Immature natural killer cell (primary cell): ENCODE results near the gene PUS3. TPM values are rescaled to one million over a fixed set of nuclear protein-coding genes. Genes with fewer than 3 reads are reported as not detected.
"Not testable (repeated sequence)": the region's sequence is repeated elsewhere in the genome, so short reads cannot be mapped to it uniquely, and the experiment has no call there.

Source experiments
- DNase-seq, 3 donors: peaks; one replicate each; pipeline ENCODE4 v3.0.0; 2022; ENCODE audit warnings: mixed read lengths in 1 of 3
- H3K27ac Mint-ChIP-seq, 6 donors: one replicate each; pipeline ENCODE4 v1.8.0; 2020; ENCODE audit warnings: mixed read lengths in 6 of 6, mild to moderate bottlenecking in 5 of 6, inconsistent platforms in 4 of 6, moderate library complexity in 3 of 6
- H3K27me3 Mint-ChIP-seq, 3 donors: one replicate each; pipeline ENCODE4 v1.8.0; 2020 to 2021; ENCODE audit warnings: low read depth in 3 of 3, mild to moderate bottlenecking in 3 of 3, mixed read lengths in 3 of 3, moderate library complexity in 3 of 3, inconsistent platforms in 1 of 3
- H3K36me3 Mint-ChIP-seq, 3 donors: one replicate each; pipeline ENCODE4 v1.8.0; 2020; ENCODE audit warnings: mixed read lengths in 3 of 3, inconsistent platforms in 2 of 3, mild to moderate bottlenecking in 2 of 3
- H3K4me1 Mint-ChIP-seq, 2 donors: one replicate each; pipeline ENCODE4 v1.8.0; 2020; ENCODE audit warnings: inconsistent platforms in 2 of 2, mild to moderate bottlenecking in 2 of 2, mixed read lengths in 2 of 2, moderate library complexity in 1 of 2
- H3K4me3 Mint-ChIP-seq, 5 donors: one replicate each; pipeline ENCODE4 v1.8.0; 2020; ENCODE audit warnings: mild to moderate bottlenecking in 5 of 5, mixed read lengths in 5 of 5, inconsistent platforms in 3 of 5, moderate library complexity in 3 of 5
- H3K9me3 Mint-ChIP-seq, 6 donors: one replicate each; pipeline ENCODE4 v1.8.0; 2020; ENCODE audit warnings: mild to moderate bottlenecking in 6 of 6, mixed read lengths in 6 of 6, inconsistent platforms in 4 of 6, moderate library complexity in 3 of 6
- polyA plus RNA-seq, 3 donors: library from polyadenylated mRNA; unstranded; fragments of 300-500 nt; fragmentation: Illumina TruSeq; gene quantifications; one replicate each; pipeline ENCODE4 v1.2.3, GENCODE V29; 2021

Gene PUS3
- polyA plus RNA-seq, 3 donors from 2014 or later = 5.5 to 17.3 (median 10.0) TPM

GRCh38 chr11:125918140-125918840 is 15.3 kb upstream of the PUS3 start:
- peaks cover 4 to 14% (median 5%) of the 10 kb centered on the region in 3 donors for H3K27me3 Mint-ChIP-seq
- no peaks in the 10 kb centered on the region for H3K4me1 Mint-ChIP-seq
- H3K27ac Mint-ChIP-seq = no peak overlapping the region
- DNase-seq = no peak
- no peaks in the 10 kb centered on the region for H3K9me3 Mint-ChIP-seq
- no peaks in the 10 kb centered on the region for H3K36me3 Mint-ChIP-seq
- H3K4me3 Mint-ChIP-seq = no peak overlapping the region

DNA sequence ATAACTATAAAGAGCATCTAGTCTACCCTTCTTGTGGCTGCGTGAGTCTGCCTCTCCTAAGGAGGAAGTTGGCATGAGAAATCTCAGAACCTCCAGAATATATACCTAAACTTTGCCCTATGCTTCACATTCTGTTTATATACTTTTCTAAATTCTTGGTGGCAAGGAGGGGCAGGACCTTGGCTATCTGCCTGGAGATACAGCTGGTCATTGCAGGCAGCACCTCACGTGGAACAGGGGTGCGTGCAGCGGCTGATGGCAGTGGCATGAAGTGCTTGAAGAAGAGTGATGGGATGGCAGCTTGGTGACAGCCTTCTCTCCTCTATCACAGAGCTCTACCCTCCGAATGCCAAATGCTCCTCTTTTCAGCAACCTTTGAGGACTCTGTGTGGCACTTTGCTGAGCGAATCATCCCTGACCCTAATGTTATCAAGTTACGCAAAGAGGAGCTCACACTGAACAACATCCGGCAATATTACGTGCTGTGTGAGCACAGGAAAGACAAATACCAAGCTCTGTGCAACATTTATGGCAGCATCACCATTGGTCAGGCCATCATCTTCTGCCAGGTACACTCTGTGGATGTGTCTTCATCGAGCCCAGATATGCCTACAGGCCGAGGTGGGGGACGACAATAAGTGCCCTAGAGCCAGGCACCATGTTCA is 13.8 kb upstream of the PUS3 start:
- no peak for DNase-seq
- no peaks in the 10 kb centered on the region for H3K4me1 Mint-ChIP-seq
- H3K9me3 Mint-ChIP-seq = no peaks in the 10 kb centered on the region
- no peak overlapping the region for H3K4me3 Mint-ChIP-seq
- H3K27me3 Mint-ChIP-seq = peaks cover 5 to 12% (median 7%) of the 10 kb centered on the region in 3 donors
- H3K27ac Mint-ChIP-seq = no peak overlapping the region
- no peaks in the 10 kb centered on the region for H3K36me3 Mint-ChIP-seq

DNA sequence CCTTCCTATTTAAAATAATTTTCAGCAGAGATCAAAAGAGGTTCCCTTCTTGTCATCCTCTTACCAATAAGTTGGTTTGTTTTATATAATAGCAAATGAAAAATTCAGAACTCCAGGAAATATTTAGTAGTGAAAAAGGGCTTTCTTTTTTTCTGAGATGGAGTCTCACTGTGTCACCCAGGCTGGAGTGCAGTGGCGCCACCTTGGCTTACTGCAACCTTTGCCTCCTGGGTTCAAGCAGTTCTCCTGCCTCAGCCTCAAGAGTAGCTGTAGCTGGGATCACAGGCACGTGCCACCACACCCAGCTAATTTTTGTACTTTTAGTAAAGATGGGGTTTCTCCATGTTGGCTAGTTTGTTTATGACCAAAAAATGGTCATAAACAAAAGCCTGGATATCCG is 11.6 kb upstream of the PUS3 start:
- H3K4me3 Mint-ChIP-seq = not testable (repeated sequence)
- H3K27me3 Mint-ChIP-seq = peaks cover 5 to 19% (median 12%) of the 10 kb centered on the region in 3 donors

GRCh38 chr11:125910226-125910849 is 7.3 kb upstream of the PUS3 start:
- no peak for DNase-seq
- peaks cover 0 to 2% of the 10 kb centered on the region in 2 donors for H3K4me1 Mint-ChIP-seq
- no peaks in the 10 kb centered on the region for H3K9me3 Mint-ChIP-seq
- peaks cover 7 to 20% (median 18%) of the 10 kb centered on the region in 3 donors for H3K27me3 Mint-ChIP-seq
- H3K36me3 Mint-ChIP-seq = no peaks in the 10 kb centered on the region
- H3K27ac Mint-ChIP-seq = no peak overlapping the region
- H3K4me3 Mint-ChIP-seq = no peak overlapping the region

More for the DNA sequence above, 11.6 kb upstream of the PUS3 start:
- not testable (repeated sequence) for H3K36me3 Mint-ChIP-seq, H3K9me3 Mint-ChIP-seq, H3K27ac Mint-ChIP-seq, H3K4me1 Mint-ChIP-seq, DNase-seq

- peaks cover 4 to 7% (median 6%) of the 10 kb centered on the region in 3 donors for H3K36me3 Mint-ChIP-seq
- H3K4me3 Mint-ChIP-seq = peak overlapping the region; percentile 66 to 78 (median 67)
- H3K27me3 Mint-ChIP-seq = peaks cover 14 to 20% (median 16%) of the 10 kb centered on the region in 3 donors
- no peak overlapping the region for H3K27ac Mint-ChIP-seq
- DNase-seq = no peak
- H3K4me1 Mint-ChIP-seq = peaks cover 28 to 51% of the 10 kb centered on the region in 2 donors
- H3K9me3 Mint-ChIP-seq = peaks cover 0 to 2% (median 0%) of the 10 kb centered on the region in 6 donors
Observed at GRCh38 chr11:125904678-125905077, 1.7 kb upstream of the PUS3 start.

DNA sequence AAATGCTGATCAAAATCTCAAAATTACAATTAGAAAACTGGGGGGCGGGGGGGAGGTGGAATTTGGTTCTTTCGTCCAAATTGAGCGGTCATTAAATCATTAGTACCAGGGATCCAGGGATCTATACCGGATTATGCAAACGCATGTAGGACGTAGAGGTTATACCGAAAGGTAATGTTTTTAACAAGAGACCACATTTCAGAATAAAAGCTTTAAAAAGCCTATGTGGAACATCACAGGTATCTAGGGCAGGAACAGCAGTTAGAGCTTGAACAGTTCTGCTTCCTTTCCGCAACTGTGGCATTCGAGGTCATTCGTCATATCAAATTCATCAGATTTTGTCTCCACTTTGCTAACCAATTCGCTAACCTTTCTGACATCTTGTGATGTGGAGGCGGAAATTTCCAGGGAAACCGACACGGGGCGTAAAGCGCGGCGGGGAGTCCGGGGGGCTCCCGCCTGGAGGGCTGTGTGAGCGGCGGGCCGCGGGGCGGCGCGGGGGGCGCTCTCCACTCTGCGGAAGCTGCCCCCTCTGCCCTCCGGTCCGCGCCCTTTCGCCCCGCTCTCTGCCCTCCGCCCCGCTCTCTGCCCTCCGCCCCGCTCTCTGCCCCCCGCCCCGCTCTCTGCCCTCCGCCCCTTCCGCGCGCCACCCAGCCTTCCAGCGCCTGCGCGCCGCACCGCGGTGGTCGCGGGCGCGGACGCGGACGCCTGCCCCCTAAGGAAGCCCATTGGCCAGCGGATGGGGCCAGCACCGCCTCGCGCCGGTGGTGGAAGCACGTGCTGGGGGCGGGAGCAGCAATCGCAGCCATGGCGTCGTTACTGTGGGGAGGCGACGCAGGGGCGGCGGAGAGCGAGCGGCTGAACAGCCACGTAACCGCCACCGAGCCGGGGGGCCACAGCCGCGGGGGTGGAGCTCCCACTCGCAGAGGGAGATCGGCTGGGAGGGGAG is 979 bp upstream of the PUS3 start, which contains the start of gene DDX25:
TSS of gene DDX25 (plus strand) at position 798 of the 949 bp plus-strand sequence. CDS start at position 808, 10 bp downstream.
- Mint-ChIP-seq H3K27me3 (peaks cover 13 to 20% (median 16%) of the 10 kb centered on the region in 3 donors), H3K9me3 (peaks cover 0 to 2% (median 0%) of the 10 kb centered on the region in 6 donors), H3K27ac (peak within 1 kb of the TSS in 3 of 6 donors; percentile 70 to 87 (median 84)), H3K4me3 (peak within 1 kb of the TSS; percentile 94 to 98 (median 96)), H3K4me1 (peaks cover 28 to 58% of the 10 kb centered on the region in 2 donors), H3K36me3 (peaks cover 10 to 14% (median 12%) of the 10 kb centered on the region in 3 donors)
- peak in 1 of 3 donors; percentile 20 for DNase-seq

DNA sequence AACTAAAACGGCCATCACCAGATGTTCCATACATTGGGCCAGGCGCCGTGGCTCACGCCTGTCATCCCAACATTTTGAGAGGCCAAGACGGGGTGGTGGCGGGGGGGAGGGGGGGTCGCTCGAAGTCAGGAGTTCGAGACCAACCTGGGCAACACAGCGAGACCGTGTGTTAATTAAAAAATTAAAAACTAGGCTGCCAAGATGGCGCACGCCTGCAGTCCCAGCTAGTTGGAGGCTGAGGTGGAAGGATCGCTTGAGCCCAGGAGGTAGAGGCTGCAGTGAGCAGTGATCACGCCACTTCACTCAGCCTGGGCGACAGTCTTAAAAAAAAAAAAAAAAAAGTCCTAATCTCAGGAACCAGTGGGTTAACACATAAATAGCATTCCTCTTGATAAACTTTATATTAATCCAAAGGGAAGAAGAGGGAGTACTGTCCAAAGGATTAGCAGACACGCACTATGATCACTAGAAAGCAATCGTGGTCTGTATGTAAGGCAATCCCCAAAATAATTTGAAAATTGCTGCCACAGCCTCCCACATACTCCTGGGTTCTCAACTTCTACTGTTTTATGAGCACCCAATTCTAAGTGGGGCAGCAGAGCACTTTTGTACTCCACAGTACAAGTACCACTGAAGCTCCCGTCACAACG is 604 bp downstream of the PUS3 start:
- peaks cover 10 to 15% (median 12%) of the 10 kb centered on the region in 3 donors for H3K36me3 Mint-ChIP-seq
- H3K4me1 Mint-ChIP-seq = peaks cover 31 to 67% of the 10 kb centered on the region in 2 donors
- no peak for DNase-seq
- H3K27me3 Mint-ChIP-seq = peaks cover 7 to 20% (median 16%) of the 10 kb centered on the region in 3 donors
- peak overlapping the region; percentile 94 to 98 (median 96) for H3K4me3 Mint-ChIP-seq
- peaks cover 0 to 2% (median 0%) of the 10 kb centered on the region in 6 donors for H3K9me3 Mint-ChIP-seq
- H3K27ac Mint-ChIP-seq = peak overlapping the region; percentile 84 to 92 (median 89)

GRCh38 chr11:125901872-125902271 is 1.1 kb downstream of the PUS3 start:
- peaks cover 10 to 15% (median 12%) of the 10 kb centered on the region in 3 donors for H3K36me3 Mint-ChIP-seq
- peaks cover 0 to 2% (median 0%) of the 10 kb centered on the region in 6 donors for H3K9me3 Mint-ChIP-seq
- peaks cover 5 to 19% (median 16%) of the 10 kb centered on the region in 3 donors for H3K27me3 Mint-ChIP-seq
- no peak for DNase-seq
- peaks cover 31 to 72% of the 10 kb centered on the region in 2 donors for H3K4me1 Mint-ChIP-seq
- H3K27ac Mint-ChIP-seq = peak overlapping the region in 3 of 6 donors; percentile 14 to 72 (median 34)
- H3K4me3 Mint-ChIP-seq = peak overlapping the region; percentile 55 to 79 (median 77)

DNA sequence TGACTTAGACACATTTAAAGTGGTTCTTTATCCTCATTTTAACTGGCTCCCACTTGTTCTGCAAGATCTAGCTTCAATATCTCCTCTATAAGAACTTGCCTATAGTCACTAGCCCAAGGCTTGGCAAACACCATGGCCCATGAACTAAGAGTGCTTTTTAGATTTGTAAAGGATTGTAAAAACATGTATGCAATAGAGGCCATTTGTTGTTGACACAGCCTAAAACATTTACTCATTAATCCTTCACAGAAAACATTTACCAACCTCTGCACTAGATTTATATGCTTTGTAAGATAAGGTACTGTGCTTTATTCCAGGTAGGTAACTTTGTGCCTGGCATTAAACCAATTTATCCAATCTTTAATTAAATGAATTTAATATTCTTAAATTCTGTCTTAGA is 10.0 kb downstream of the PUS3 start:
- Mint-ChIP-seq H3K4me1 (peaks cover 11 to 43% of the 10 kb centered on the region in 2 donors), H3K4me3 (no peak overlapping the region), H3K27ac (no peak overlapping the region)

DNA sequence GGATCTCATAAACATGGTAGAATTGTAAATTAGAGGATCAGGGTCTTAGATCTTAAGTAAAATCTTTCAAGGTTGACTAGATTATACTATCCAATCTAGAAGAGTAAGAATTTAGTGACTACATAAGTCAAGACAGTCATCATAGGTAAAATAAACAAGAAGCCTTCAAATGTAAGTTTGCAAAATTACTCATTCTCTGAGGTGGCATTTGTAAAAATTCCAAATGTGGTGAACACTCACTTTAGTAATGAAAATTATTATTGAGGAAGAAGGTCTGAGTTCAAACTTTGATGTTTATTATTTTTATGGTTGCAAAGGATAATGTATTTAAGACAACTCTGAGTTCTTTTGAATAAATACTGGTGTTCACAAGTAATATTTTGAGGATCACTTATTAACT is 10.9 kb downstream of the PUS3 start:
- Mint-ChIP-seq H3K27me3 (peaks cover 8 to 15% (median 12%) of the 10 kb centered on the region in 3 donors), H3K27ac (no peak overlapping the region), H3K4me3 (no peak overlapping the region), H3K4me1 (peaks cover 15 to 41% of the 10 kb centered on the region in 2 donors), H3K36me3 (peaks cover 6 to 13% (median 11%) of the 10 kb centered on the region in 3 donors), H3K9me3 (peaks cover 0 to 2% (median 0%) of the 10 kb centered on the region in 6 donors)
- DNase-seq = no peak

More for the DNA sequence above, 10.0 kb downstream of the PUS3 start:
- H3K9me3 Mint-ChIP-seq = no peaks in the 10 kb centered on the region
- no peak for DNase-seq
- peaks cover 6 to 13% (median 11%) of the 10 kb centered on the region in 3 donors for H3K36me3 Mint-ChIP-seq
- peaks cover 0 to 6% (median 3%) of the 10 kb centered on the region in 3 donors for H3K27me3 Mint-ChIP-seq

DNA sequence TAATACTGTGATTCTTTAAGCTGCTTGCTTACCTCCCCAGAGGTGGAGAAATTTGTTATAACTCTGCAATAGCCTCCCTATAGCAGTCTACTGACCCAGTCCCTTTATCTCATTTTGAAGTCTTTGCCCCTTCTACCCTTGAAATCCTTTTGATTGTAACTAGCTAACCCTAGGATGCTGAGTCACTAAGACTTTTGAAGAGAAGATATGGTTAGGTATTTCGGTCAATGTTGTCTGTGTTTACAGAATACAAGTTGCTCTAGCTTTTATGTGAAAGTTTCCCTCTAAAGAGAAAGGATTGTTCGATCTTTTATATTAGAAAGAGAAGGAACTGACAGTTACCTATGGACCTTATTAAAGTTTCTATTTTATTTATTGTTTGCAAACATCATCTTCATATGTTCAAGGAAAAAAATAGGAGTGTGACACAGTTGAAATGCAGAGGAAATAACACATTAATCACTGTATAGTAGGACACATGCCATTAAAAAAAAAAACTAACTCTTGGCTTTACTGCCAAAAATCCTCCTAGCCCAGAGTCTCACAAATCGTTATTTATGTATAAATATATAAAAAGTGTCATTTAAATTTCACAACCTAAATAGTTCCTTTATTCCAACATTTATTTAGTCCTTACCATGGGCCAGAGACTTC is 12.4 kb downstream of the PUS3 start:
- no peak for DNase-seq
- Mint-ChIP-seq H3K27me3 (peaks cover 14 to 21% (median 17%) of the 10 kb centered on the region in 3 donors), H3K36me3 (peaks cover 6 to 13% (median 11%) of the 10 kb centered on the region in 3 donors), H3K9me3 (peaks cover 0 to 2% (median 0%) of the 10 kb centered on the region in 6 donors), H3K4me3 (peak overlapping the region in 2 of 5 donors; percentile 15 to 44), H3K4me1 (peaks cover 20 to 46% of the 10 kb centered on the region in 2 donors), H3K27ac (peak overlapping the region in 1 of 6 donors; percentile 55)
